Esophagus squamous epithelium (tissue), 5 donors: Measurements from ENCODE around the gene MEIKIN. TPM values are rescaled to one million over a fixed set of nuclear protein-coding genes. Genes with fewer than 3 reads are reported as not detected.

Source experiments
- DNase-seq: peaks from one replicate; lab custom pipeline; 2025; lab: John Stamatoyannopoulos, UW
- H3K27ac ChIP-seq, 4 donors: fragments of 200-600 bp; sonication (generic); one replicate each; pipeline ENCODE4 v1.5.1; 2016 to 2019; ENCODE audit warnings: mild to moderate bottlenecking in 1 of 4
- H3K27me3 ChIP-seq, 4 donors: fragments of 200-600 bp; sonication (generic); 1 replicate in 3 of 4; 2 replicates in 1 of 4; pipeline versions ENCODE4 v1.5.1 to v1.6.0; 2017 to 2021; ENCODE audit warnings: antibody characterized with exemption in 1 of 4
- H3K36me3 ChIP-seq, 3 donors: fragments of 200-600 bp; sonication (generic); one replicate each; pipeline ENCODE4 v1.5.1; 2016 to 2019
- H3K4me1 ChIP-seq, 3 donors: fragments of 200-600 bp; sonication (generic); one replicate each; pipeline ENCODE4 v1.5.1; 2017 to 2019
- H3K4me3 ChIP-seq, 4 donors: fragments of 200-600 bp; sonication (generic); 1 replicate in 3 of 4; 2 replicates in 1 of 4; pipeline ENCODE4 v1.5.1; 2016 to 2019; ENCODE audit warnings: mild to moderate bottlenecking in 2 of 4, moderate library complexity in 1 of 4
- H3K9me3 ChIP-seq, 3 donors: fragments of 200-600 bp; sonication (generic); one replicate each; pipeline ENCODE4 v1.5.1; 2016 to 2019
- CTCF ChIP-seq, 6 experiments: fragments of 450-650 bp in 4 of 6; fragments of 200-600 bp in 2 of 6; sonication (generic) in 2 of 6; IDR thresholded peaks; one replicate each; pipeline ENCODE4 v1.5.1; 2016 to 2019; ENCODE audit warnings: antibody characterized with exemption in 6 of 6, mild to moderate bottlenecking in 4 of 6, moderate library complexity in 4 of 6
- POLR2A ChIP-seq, 4 donors: fragments of 450-650 bp; IDR thresholded peaks; one replicate each; pipeline ENCODE4 v1.6.1; 2017; ENCODE audit warnings: antibody characterized with exemption in 4 of 4, mild to moderate bottlenecking in 4 of 4, moderate library complexity in 3 of 4
- WGBS, 2 donors: methylation state at CpG; one replicate each; pipeline ENCODE4 v1.1.5; 2018; 5-methylcytosine and 5-hydroxymethylcytosine counted together
- intact Hi-C: fragments of 100-400 bp; cut with DNase I; formaldehyde crosslinking; loops from one replicate; pipeline ENCODE4 v1.15.0; 2022
- total RNA-seq, 4 donors: library from RNA; depleted of rRNA; stranded (reverse); fragments of >200 nt; gene quantifications; one replicate each; pipeline ENCODE4 v1.1.0, GENCODE V29; 2016
- donor health status: DM: yes; HTN: yes; CAD: no.

The MEIKIN gene
- total RNA-seq, 4 donors from 2014 or later, result not detected

GRCh38 chr5:131991593-131992324 is 46.3 kb upstream of the MEIKIN start:
- H3K36me3 ChIP-seq, result no peaks in the 10 kb centered on the region
- H3K4me3 ChIP-seq, result no peak overlapping the region
- WGBS, 2 donors, result 61 to 62% methylated on average over 8 to 9 of the region's 10 CpGs
- no peak overlapping the region for H3K27ac ChIP-seq
- TF ChIP-seq CTCF (IDR thresholded peaks at IDR 0.05), result no peak
- no peak for TF ChIP-seq POLR2A (IDR thresholded peaks at IDR 0.05)
- no peaks in the 10 kb centered on the region for H3K9me3 ChIP-seq
- no peaks in the 10 kb centered on the region for H3K27me3 ChIP-seq
- no peak for DNase-seq
- peaks cover 0 to 6% (median 0%) of the 10 kb centered on the region in 3 donors for H3K4me1 ChIP-seq
- intact Hi-C loops, result no loop called here

- no peak overlapping the region for H3K4me3 ChIP-seq
- intact Hi-C loops, result no loop called here
- H3K4me1 ChIP-seq, result peaks cover 0 to 6% (median 0%) of the 10 kb centered on the region in 3 donors
- 100% methylated on average over 6 of the region's 13 CpGs; no CpG with 5 or more reads in 1 of the 2 donors for WGBS, 2 donors
- H3K36me3 ChIP-seq, result no peaks in the 10 kb centered on the region
- no peaks in the 10 kb centered on the region for H3K9me3 ChIP-seq
- TF ChIP-seq CTCF (IDR thresholded peaks at IDR 0.05) (no peak), POLR2A (IDR thresholded peaks at IDR 0.05) (no peak)
- no peak for DNase-seq
- no peak overlapping the region for H3K27ac ChIP-seq
- H3K27me3 ChIP-seq, result no peaks in the 10 kb centered on the region
These were observed 45.3 kb upstream of the MEIKIN start for GRCh38 chr5:131990716-131991115.

- intact Hi-C loops, result no loop called here
- no peak overlapping the region for H3K27ac ChIP-seq
- H3K4me3 ChIP-seq, result no peak overlapping the region
- no peaks in the 10 kb centered on the region for H3K36me3 ChIP-seq
- WGBS, 2 donors, result 70 to 91% methylated on average over 2 to 5 of the region's 6 CpGs
- H3K9me3 ChIP-seq, result no peaks in the 10 kb centered on the region
- DNase-seq, result no peak
- no peaks in the 10 kb centered on the region for H3K27me3 ChIP-seq
- H3K4me1 ChIP-seq, result peaks cover 0 to 7% (median 0%) of the 10 kb centered on the region in 3 donors
- no peak for TF ChIP-seq CTCF (IDR thresholded peaks at IDR 0.05)
- no peak for TF ChIP-seq POLR2A (IDR thresholded peaks at IDR 0.05)
These were observed 43.1 kb upstream of the MEIKIN start for GRCh38 chr5:131988601-131989000.

GRCh38 chr5:131987251-131987650 is 41.8 kb upstream of the MEIKIN start:
- no peak overlapping the region for H3K4me3 ChIP-seq
- TF ChIP-seq CTCF (IDR thresholded peaks at IDR 0.05) (no peak), POLR2A (IDR thresholded peaks at IDR 0.05) (no peak)
- no peak overlapping the region for H3K27ac ChIP-seq
- WGBS, 2 donors, result 86% methylated on average over 1 to 2 of the region's 3 CpGs
- H3K4me1 ChIP-seq, result peaks cover 0 to 19% (median 0%) of the 10 kb centered on the region in 3 donors
- intact Hi-C loops, result no loop called here
- H3K9me3 ChIP-seq, result no peaks in the 10 kb centered on the region
- no peaks in the 10 kb centered on the region for H3K36me3 ChIP-seq
- no peaks in the 10 kb centered on the region for H3K27me3 ChIP-seq
- DNase-seq, result no peak

- H3K27me3 ChIP-seq, result no peaks in the 10 kb centered on the region
- TF ChIP-seq POLR2A (IDR thresholded peaks at IDR 0.05) (no peak), CTCF (IDR thresholded peaks at IDR 0.05) (no peak)
- H3K27ac ChIP-seq, result no peak overlapping the region
- no peaks in the 10 kb centered on the region for H3K9me3 ChIP-seq
- DNase-seq, result no peak
- peaks cover 0 to 25% (median 0%) of the 10 kb centered on the region in 3 donors for H3K4me1 ChIP-seq
- intact Hi-C loops, result no loop called here
- H3K4me3 ChIP-seq, result no peak overlapping the region
- WGBS, 2 donors, result 86 to 88% methylated on average over 7 of the region's 8 CpGs
- H3K36me3 ChIP-seq, result no peaks in the 10 kb centered on the region
These were observed 40.9 kb upstream of the MEIKIN start for GRCh38 chr5:131986161-131986912.
